ENCODE measurements around the gene SIMC1.

DNA sequence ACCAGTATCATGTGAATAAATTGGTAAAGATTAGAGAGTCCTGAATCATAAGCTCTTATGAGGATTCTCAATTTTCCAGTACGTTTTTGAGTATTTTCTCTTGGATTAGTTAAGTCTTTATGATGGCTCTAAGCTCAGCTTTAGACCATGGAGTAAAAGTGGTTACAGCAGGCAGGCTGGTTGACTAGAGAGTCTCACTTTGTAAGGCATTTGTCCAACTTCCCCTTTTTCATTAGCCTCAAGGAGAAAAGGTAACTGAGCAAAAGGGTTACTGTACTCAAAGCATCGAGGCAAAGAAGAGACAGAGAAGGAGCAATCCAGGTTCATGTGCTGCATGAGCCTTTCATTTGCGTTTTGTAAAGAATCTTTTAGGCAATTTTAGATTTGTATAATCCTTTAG lies 141.7 kb downstream of the SIMC1 start:
- TF ChIP-seq POLR2A (IDR thresholded peaks at IDR 0.05; ENCODE audit: low read length): no peak
- no peak for TF ChIP-seq GATA1 (IDR thresholded peaks at IDR 0.05; ENCODE audit: low read depth, low read length)
